Right forelimb (tissue), 1 donor: ENCODE results near the gene VAV3.
"Not testable (repeated sequence)": the region's sequence is repeated elsewhere in the genome, so short reads cannot be mapped to it uniquely, and the experiment has no call there.

ENCODE experiments used
- DNase-seq: peaks from one replicate; pipeline ENCODE4 v3.0.0-alpha.2; 2018

VAV3 gene

DNA sequence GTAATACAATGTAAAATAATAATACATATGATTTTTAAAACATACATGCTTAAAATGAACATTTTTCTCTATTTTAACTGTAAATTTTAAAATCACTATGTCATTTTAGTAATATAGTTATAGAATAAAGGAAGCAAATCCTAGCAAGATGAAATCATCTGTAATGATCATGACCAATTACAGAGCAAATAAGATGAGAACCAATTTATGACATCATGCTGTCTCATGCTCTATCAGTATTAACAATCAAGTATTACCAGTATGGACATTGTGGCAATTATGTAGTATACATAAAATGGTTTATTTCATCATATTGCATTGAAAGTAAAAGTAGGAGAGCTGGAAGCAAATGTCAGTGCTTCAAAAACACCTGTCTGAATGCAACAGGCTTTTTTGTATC lies 255.0 kb downstream of the VAV3 start:
- no peak for DNase-seq

DNA sequence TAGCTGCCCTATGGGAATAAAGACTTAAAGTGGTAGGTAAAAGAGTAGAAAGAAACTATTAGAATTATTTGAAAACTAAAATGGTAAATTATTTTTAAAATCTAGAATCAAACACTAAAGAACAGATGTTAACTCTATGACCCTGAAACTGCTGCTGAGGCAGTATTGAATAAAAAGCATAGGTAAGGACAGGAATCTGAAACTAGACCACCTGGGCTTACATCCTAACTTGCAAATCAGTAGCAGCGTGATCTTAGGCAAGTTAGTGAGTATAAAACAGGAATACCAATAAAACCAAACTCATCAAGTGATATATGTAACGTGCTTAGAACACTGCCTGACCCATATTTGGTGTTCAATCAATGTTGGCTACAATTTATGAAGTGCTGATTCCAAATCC lies 257.9 kb downstream of the VAV3 start:
- no peak for DNase-seq

DNA sequence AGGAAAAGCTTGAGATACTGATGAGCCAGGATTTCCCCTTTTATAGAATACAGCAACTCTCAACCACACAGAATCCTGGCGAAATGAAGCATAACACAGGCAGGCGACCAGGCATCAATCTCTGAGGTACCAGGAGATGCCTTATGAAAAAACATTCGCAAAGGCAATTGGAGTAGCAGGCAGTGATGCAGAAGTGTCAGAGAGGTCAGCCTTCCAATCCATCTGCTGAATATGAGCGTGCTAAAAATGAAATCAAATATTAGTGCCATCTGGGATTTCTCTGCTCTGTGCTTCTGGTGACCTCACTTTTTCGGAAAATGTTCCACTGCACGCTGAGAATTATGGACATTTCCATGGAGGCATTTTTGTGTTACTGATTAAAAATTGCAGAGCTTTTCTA lies 258.8 kb downstream of the VAV3 start:
- no peak for DNase-seq

DNA sequence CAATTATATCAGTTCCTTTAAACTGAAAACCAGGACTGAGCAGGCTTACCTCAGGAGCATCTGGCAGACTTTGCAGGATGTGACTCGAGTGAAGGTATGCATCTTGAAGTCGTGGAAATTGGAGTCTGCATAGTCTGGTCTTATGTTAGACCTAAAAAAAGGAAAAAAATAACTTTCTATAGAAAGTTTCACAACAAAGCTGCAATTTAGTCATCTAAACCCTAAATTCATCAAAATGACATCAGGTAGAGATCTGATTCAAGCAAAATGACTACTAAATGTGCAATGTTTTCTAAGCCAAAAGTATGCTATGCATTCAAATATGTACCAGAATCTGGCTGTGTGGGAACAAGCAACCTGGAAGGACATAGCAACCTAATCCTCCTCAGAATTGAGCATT lies 260.1 kb downstream of the VAV3 start:
- DNase-seq = no peak

DNA sequence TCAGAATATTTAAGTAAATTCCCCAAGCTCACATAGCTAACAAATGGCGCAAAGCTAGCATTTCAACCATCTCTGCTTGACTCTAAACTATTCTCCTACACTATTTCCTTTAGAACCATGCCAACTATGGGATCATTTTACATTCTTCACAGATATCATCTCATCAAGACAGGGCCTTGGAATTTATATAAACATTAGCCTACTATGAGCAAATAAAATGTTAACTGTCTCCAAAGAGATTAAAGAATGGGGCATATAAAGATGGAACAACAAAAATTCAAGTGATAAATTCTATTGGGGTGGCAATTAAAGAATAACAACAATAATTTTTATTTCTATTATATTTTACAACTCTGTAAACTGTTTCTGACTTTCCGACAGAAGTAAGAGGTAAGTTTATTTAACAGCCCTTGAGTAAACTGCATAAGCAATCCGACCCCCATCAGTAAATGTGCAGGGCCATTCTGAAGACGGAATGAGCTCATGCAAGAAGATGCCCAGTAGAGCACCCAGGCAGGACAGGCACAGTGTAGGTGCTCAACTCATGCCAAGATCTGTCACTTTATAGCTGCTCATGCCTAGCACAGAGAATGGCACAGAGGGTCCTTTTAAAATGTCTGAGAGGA lies 261.9 kb downstream of the VAV3 start:
- DNase-seq = no peak

DNA sequence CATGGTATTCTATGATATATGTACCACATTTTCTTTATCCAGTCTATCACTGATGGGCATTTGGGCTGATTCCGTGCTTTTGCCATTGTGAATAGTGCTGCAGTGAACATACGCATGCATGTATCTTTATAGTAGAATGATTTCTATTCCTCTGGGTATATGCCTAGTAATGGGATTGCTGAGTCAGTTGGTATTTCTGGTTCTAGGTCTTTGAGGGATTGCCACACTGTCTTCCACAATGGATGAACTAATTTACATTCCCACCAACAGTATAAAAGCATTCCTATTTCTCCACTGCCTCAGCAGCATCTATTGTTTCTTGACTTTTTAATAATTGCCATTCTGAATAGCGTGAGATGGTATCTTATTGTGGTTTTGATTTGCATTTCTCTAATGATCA lies 264.3 kb downstream of the VAV3 start:
- DNase-seq = not testable (repeated sequence)

DNA sequence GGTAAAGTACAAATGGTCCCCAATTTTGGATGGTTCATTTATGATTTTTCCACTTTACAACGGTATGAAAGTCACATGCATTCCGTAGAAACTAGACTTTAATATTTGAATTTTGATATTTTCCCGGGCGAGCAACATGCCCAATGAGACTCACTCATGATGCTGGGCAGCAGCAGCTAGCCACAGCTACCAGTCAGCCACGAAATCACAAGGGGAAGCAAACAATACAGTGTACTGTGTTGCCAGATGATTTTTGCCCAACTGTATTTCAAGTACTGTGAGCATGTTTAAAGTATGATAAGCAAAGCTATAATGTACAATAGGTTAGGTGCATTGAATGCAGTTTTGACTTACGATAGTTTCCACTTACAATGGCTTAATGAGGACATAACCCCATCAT lies 266.8 kb downstream of the VAV3 start:
- DNase-seq = no peak

DNA sequence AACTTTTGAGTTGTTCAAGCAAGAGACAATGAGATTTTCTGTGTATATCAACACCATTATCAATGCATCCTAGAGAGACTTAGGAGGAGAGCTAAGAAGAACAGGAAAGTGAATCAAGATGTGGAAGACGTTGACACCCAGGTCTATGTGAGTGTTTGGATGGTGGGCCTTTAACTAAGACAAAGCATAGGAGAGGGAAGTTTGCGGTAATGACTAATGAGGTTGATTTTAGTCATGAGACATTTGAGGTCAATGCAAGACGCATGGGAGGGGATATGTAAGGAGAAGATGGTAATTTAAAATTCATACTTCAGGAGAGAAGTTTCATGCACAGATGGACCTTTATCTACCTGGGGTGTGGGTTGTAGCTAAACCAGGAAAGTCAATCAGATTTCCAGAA lies 269.6 kb downstream of the VAV3 start:
- no peak for DNase-seq

DNA sequence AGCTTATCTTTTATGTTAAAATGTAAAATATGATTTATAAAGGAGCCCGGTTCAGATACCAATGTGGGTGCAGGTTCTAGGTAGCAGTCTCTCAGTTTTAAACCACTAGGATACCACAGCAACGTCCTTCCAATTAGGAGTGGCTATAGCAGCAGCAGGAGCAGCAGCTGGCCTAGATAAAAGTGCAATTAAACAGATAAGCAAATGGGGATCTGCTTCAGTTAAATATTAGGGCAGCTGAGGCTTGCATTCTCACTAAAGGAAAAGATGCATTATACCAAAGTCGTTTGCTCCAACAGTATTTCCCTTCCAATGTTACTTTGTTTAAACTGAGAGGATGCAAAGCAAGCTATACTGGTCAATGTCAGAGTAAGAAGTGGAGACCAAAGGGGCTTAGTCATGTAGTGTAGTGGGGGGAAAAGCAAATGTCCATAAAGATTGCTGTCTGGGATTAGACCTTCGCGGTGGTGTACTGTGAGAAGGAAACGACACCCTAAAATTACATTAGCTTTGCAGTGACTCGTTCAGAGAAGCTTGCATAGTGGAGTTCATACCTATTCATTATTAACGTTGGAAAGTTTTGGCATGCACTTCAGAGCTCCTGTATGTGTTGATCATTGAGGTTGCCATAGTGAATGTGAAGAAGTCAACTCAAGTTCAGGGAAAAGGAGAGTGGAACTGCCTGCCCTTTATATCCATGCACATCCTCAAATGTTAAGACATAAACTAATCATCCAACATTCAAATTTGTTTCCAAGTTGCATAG lies 272.2 kb downstream of the VAV3 start:
- DNase-seq = no peak

DNA sequence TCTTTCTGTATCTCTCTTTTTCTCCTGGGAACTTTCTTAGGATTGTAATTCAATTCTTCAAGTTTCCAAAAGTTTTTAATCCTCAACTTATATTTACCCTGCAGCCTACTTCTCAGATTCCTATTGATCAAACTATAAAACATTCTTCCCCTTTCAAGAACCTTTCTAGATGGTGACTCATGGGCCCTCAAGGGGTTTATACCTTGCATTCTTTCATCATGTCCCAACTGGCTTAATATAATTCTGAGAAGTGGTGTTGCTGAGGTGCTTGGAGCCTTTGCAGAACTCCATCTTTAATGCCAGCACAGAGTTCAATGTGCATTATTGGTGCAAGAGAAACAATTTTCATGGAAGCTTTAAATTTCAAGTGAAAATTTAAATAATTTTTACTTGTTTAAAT lies 273.4 kb downstream of the VAV3 start:
- no peak for DNase-seq

DNA sequence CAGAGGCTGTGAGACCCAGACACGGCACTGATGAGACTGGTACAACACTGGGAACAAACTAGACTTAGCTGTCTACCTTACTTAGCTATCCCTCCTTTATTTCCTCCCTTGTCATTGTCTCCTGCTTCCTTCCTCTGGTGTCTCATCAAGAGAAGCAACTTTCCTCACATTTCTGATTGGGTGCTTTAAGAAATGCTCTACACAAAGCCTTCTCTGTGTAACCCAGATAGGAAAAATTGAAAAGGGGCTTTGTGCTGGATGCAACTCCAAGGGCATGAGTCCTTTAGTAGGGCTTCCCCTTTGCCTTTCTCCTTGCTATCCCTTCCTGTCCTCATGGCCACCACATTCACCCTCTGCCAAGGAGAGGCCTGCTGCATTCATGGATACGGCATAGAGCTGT lies 274.5 kb downstream of the VAV3 start:
- DNase-seq = no peak

DNA sequence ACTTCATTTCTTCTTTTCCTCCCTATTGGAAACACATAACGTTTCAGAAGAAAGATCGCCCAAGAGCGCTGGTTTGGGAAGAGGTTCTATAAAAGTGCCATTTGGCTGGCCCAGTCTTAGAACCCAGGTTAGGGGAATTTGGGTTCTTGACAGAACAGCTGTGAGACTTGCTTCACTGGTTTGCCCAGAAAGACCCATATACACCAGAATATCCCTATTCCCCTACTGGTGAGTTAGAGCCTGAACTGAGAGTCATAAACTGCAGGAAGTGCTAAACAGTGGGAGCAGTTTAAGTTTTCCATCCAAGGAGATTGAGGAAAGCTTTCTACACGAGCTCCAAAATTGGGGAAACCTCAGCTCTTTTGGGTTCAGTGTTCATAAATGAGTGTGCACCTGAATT lies 275.2 kb downstream of the VAV3 start:
- no peak for DNase-seq

DNA sequence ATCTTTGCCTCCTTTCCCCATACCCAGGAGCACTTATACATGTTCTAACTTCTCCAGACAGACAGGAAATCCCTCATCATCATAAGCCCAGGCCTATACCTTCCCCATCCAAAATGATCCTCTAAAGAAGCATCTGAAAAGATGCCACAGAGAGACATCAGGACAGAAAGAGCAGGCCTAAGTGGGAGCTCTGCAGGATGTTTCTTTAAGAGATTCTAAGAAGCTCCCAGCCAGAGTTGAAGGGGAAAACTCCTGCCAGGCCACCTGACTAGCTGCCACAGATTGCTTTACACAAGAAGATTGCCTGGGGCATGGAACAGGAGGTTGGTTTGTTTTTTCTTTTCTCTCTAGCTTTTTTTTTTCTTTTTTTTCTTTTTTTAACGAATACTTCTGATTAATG lies 275.8 kb downstream of the VAV3 start:
- no peak for DNase-seq

DNA sequence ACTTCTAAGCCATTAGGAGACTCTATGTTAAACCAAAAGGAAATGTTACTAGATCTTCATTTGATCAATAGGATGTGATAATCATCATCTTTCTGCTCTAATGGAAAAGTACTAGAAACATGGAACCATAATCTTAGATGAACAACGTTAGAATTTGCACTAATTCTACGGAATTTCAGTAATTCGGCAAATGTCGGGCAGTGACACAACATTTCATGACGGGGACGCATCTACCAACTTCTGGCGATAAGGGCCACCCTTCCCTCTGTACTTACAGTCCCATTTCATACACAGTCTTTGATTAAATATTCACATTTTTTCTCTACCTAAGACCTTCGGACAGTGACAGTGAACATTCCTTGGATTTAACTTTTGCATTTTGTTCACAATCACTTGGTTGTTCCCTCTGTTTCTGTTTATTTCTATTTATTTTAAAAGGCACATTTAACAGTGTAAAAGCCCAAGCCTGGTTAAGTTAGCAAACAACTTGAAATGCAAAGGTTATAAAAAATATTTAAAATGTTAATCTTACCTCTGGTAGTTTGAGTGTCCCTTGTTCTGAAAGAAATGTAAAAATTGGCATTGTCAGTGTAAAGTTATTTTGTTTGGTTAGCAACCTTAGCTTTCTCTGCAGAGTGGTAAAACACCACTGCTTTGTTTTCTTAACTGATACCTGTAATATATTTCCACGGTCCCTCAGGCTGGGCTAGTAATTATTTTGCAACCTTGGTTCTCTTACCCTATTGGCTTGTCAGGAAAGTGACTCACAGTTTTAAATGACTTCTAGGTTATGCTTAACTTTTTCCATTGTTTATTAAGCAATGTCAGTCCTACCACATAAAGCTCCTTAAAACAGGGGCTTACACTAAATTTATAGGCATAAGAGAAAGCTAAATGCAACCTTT lies 276.9 kb downstream of the VAV3 start:
- no peak for DNase-seq

DNA sequence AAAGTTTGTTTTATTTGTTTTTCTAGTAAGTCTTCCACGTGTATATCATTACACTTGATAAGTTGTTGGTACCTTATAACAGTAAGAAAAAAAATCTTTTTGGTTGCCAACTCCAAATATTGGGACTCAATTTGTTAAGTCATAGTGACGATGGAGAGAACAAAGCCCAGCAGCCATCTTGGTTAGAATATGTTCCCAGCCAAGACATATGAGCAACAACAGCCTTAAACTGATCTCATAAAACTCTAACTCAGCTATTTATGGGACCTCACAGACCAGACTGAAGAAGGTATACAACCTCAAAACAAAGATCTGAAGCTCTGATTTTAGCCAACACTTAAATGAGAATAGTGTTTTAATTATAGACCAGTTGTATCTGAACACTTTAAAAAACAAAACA lies 281.3 kb downstream of the VAV3 start:
- no peak for DNase-seq

DNA sequence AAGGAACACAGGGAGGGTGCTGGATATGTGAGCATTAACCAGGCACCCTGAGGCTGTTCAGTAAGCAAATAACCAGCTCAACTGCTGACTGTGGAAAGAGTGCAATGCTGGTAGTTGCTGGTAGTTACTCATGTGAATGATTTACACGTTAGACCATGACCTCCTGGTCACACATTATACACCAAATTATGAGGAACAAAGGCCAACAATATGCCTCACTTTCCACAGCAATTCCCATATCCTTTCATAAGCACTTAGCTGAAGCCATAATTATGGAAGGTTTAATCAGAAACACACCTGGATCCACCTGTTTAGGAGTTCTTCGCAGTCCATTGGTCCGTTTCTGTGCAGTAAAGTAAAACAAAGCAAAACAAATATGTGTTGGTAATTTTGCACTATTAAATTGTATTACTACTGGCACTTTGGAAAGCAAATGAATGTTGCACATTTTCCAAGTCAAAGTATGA lies 281.8 kb downstream of the VAV3 start:
- DNase-seq = no peak

DNA sequence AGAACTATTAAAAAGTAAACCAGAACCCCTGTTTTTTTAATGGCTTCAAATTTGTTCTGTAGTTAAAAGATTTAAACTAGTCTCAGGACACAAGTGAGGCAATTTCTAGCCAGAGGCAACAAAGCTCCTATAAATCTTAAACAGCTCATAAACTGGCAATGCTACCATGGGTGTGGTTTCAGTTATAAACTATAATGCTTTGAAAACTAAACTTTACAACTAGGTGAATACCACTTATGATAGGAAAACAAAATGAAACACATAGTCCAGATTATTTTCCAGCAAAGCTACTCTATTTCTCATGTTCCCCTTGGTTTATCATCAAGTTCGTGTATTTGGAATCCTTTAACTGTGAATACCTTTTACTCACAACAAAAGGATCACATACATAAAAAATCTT lies 282.5 kb downstream of the VAV3 start:
- DNase-seq = no peak

DNA sequence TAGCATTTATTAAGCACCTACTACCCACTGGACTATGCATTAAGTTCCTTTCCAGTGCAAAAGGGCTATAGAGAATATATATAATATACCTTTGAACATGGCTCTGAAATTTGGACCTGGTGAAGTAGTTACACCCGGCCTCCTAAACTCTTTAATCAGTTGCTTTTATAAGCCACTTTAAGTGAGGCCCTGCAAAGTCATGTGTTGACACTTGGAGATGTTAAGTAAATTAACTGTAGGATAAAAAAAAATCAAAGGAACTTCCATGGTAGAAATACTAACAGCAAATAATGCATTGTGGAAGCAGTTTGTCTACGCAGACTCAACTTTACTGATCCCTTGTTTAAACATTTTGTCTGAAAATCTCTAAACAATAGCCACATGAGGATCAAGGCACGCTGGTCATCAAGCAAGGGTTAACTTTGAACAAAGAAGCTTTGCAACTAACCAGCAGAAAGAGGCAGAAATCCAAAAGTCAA lies 283.9 kb downstream of the VAV3 start:
- no peak for DNase-seq

DNA sequence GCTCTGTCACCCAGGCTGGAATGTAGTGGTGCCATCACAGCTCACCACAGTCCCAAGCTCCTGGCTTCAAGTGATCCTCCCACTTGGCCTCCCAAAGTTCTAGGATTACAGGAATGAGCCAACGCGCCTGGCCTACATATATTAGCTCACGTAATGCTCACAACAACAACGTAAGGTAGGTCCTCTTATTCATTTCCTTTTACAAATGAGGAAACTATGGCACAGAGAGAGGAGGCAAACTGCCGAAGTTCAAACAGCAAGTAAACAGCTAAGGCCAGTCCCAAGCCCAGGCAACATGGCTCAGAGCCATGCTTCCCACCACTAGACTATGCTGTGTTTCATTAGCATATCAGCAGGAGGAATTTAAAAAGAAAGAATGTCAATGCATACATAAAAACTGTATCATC lies 284.4 kb downstream of the VAV3 start:
- DNase-seq = no peak

DNA sequence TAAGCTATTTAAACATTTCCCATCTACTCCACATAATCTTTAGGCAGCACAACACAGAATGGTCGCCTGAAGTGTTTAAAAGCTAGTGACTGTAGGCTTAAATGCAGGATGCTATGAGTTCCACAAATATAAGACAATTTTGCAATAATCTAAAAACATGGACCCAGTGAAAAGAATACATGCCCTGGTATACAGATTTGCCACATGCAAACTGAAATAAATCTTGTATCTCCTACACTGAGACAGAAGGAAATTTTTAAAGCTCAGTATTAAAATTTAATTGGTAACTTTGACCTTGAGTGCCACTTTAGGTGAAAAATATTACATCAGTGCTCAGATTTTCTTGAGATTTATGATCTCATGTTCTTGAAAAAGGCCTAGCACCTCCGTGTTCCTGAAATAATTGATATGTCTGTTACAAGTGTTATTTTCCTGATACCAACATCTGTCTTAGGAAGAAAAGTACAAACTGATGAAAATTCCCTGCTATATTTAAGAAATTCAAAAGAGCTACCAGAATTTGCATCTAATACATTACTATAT lies 285.5 kb downstream of the VAV3 start:
- DNase-seq = no peak

DNA sequence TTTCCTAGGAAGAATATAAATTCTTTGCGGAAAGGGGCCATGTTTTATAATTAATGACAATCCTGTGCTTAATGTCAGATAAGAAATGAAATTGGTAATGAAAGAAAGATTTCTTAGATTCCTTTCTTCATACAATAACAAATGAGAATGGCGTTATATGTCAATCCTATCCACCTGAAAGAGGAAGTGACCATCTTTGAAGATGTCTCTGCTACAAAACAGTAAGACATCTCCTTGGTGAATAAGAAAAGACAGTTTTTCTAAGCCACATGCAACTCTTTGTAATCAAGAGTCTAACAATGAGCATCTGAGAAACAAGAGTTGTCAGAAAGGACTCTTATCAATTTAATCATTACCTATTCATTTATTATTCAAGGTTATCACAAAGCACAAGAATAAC lies 286.0 kb downstream of the VAV3 start:
- no peak for DNase-seq

DNA sequence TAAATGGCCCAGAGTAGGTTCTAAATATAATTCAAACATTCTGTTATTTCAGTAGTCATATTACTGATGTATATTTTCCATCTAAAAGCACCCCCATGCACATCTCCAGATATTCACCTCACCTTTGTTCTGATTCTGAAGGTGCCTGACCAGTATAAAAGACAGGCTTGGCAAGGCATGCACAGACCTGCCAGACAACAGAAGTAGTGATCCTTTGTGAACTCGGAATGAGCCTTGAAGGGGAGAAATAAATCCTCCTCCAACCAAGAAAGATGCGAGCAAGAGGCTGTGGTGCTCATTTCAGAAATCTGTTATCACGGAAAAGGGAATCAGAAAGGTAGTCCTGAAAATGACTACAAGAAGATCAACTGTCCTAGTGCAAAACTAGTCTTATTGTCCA lies 287.3 kb downstream of the VAV3 start:
- no peak for DNase-seq

DNA sequence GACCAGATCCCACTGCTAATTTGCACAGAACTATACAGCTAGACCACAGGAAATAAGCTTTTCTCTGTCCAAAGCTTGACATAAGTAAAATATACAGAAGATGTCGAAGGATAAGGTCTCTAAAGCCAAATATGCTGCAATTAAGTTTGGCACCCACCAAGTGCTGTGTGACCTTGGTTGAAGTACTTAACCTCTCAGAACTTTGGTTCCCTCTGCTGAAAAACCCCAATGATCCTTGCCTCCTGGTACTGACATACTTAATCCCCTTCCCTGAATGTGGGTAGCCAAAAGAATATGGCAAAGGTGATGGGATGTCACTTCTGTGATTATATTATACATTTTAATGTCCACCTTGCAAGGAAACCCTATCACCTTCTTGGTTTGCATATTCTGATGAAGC lies 290.5 kb downstream of the VAV3 start:
- no peak for DNase-seq
